Vagina (tissue), 2 donors: Measurements from ENCODE around the gene RRP8. TPM values are rescaled to one million over a fixed set of nuclear protein-coding genes. Genes with fewer than 3 reads are reported as not detected.

Experiments used
- DNase-seq, 2 donors: peaks; one replicate each; pipeline ENCODE4 v3.0.0-alpha.2; 2017; ENCODE audit errors: extremely low spot score in 2 of 2
- H3K27ac ChIP-seq: fragments of 200-600 bp; sonication (generic); one replicate; pipeline ENCODE4 v1.5.1; 2019
- H3K27me3 ChIP-seq: fragments of 200-600 bp; sonication (generic); one replicate; pipeline ENCODE4 v1.5.1; 2019
- H3K36me3 ChIP-seq, 2 donors: fragments of 200-600 bp; sonication (generic); one replicate each; pipeline ENCODE4 v1.5.1; 2017 to 2019
- H3K4me1 ChIP-seq: fragments of 200-600 bp; sonication (generic); one replicate; pipeline ENCODE4 v1.5.1; 2019
- H3K4me3 ChIP-seq, 2 donors: fragments of 200-600 bp; sonication (generic); 1 replicate in 1 of 2; 2 replicates in 1 of 2; pipeline ENCODE4 v1.5.1; 2016 to 2019
- H3K9me3 ChIP-seq: fragments of 200-600 bp; sonication (generic); one replicate; pipeline ENCODE4 v1.5.1; 2019
- POLR2A ChIP-seq, 2 donors: fragments of 450-650 bp; IDR thresholded peaks; one replicate each; pipeline ENCODE4 v1.6.1; 2017; ENCODE audit warnings: antibody characterized with exemption in 2 of 2, mild to moderate bottlenecking in 2 of 2, moderate library complexity in 2 of 2
- POLR2AphosphoS5 ChIP-seq, 2 donors: sonication (generic); formaldehyde crosslinking; IDR thresholded peaks; one replicate each; pipeline ENCODE4 v1.9.0; 2017; ENCODE audit warnings: antibody characterized with exemption in 2 of 2, mild to moderate bottlenecking in 2 of 2, low read depth in 1 of 2; ENCODE audit not compliant: insufficient read depth in 1 of 2
- intact Hi-C: fragments of 100-400 bp; cut with DNase I; formaldehyde crosslinking; loops from one replicate; pipeline ENCODE4 v1.15.1; 2023
- total RNA-seq: library from RNA; depleted of rRNA; stranded (reverse); fragments of >200 nt; gene quantifications from one replicate; pipeline ENCODE4 v1.2.3, GENCODE V29; 2016
- TF ChIP-seq, protein P1 (sequence below), 3 experiments: fragments of 450-650 bp in 2 of 3; fragments of 200-600 bp in 1 of 3; sonication (generic) in 1 of 3; IDR thresholded peaks; one replicate each; pipeline ENCODE4 v1.5.1; 2017 to 2019; ENCODE audit warnings: antibody characterized with exemption in 3 of 3, mild to moderate bottlenecking in 2 of 3, moderate library complexity in 2 of 3

Gene RRP8
- total RNA-seq, 1 donor from 2014 or later = 10.3 TPM

DNA sequence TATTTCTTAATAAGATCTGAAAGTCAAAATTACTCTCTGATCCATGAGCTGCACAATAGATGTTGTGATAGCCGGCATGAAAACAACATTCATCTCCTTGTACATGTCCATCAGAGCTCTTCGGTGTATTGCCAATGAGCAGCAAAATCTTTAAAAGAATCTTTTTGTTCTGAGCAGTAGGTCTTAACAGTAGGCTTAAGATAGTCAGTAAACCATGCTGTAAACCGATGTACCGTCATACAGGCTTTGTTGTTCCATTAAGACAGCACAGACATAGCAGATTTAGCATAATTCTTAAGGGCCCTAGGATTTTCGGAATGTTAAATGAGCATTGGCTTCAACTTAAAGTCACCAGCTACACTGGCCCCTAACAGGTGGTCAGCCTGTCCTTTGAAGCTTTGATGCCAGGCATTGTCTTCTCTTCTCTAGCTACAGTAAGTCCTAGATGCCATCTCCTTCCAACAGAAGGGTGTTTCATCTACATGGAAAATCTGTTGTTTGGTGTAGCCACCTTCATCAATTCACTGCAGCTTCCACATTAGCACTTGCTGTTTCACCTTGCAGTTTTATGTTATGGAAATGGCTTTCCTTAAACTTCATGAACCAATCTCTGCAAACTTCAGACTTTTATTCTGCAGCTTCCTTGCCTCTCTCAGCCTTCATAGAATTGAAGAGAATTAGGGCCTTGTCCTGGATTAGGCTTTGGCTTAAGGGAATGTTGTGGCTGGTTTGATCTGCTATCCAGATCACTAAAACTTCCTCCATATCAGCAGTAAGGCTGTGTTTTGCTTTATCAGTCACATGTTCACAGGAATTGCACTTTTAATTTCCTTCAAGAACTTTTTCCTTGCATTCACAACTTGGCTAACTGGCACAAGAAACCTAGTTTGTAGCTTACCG lies 28.4 kb downstream of the RRP8 start:
- intact Hi-C loops = no loop called here
- H3K36me3 ChIP-seq = no peaks in the 10 kb centered on the region
- no peak overlapping the region for H3K4me3 ChIP-seq
- peaks cover 21% of the 10 kb centered on the region for H3K4me1 ChIP-seq
- H3K27me3 ChIP-seq = no peaks in the 10 kb centered on the region
- no peaks in the 10 kb centered on the region for H3K9me3 ChIP-seq
- H3K27ac ChIP-seq = no peak overlapping the region
- no peak for TF ChIP-seq POLR2A (IDR thresholded peaks at IDR 0.05)
- TF ChIP-seq, protein P1, sequence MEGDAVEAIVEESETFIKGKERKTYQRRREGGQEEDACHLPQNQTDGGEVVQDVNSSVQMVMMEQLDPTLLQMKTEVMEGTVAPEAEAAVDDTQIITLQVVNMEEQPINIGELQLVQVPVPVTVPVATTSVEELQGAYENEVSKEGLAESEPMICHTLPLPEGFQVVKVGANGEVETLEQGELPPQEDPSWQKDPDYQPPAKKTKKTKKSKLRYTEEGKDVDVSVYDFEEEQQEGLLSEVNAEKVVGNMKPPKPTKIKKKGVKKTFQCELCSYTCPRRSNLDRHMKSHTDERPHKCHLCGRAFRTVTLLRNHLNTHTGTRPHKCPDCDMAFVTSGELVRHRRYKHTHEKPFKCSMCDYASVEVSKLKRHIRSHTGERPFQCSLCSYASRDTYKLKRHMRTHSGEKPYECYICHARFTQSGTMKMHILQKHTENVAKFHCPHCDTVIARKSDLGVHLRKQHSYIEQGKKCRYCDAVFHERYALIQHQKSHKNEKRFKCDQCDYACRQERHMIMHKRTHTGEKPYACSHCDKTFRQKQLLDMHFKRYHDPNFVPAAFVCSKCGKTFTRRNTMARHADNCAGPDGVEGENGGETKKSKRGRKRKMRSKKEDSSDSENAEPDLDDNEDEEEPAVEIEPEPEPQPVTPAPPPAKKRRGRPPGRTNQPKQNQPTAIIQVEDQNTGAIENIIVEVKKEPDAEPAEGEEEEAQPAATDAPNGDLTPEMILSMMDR (IDR thresholded peaks at IDR 0.05) = no peak
- TF ChIP-seq POLR2AphosphoS5 (IDR thresholded peaks at IDR 0.05; ENCODE audit: insufficient read depth in 1 of 2, low read depth in 1 of 2) = no peak
- DNase-seq = no peak

DNA sequence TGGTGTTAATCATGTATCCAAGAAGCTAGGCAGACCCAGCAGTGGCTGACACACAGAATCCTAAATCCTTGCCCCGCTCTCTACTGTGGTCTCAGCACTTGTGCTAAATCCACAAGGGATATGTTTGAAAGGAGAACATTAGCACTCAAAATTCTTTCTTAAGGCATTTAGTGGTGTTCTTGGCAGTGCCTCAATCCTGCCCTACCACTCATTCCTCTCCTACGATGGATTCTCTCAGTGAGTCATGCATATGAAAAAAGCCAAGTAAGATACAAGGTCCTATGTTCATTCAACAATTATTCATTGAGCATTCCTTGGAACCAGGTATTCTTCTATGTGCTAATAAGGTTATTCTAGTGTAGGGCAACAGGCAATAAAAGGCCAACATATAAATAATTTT lies 31.2 kb downstream of the RRP8 start:
- Histone ChIP-seq H3K9me3 (no peaks in the 10 kb centered on the region), H3K4me3 (no peak overlapping the region), H3K4me1 (peaks cover 20% of the 10 kb centered on the region), H3K36me3 (no peaks in the 10 kb centered on the region), H3K27ac (no peak overlapping the region), H3K27me3 (no peaks in the 10 kb centered on the region)
- TF ChIP-seq, protein P1 (IDR thresholded peaks at IDR 0.05) = no peak
- no peak for TF ChIP-seq POLR2A (IDR thresholded peaks at IDR 0.05)
- no peak for TF ChIP-seq POLR2AphosphoS5 (IDR thresholded peaks at IDR 0.05; ENCODE audit: insufficient read depth in 1 of 2, low read depth in 1 of 2)
- intact Hi-C loops = no loop called here
- no peak for DNase-seq

DNA sequence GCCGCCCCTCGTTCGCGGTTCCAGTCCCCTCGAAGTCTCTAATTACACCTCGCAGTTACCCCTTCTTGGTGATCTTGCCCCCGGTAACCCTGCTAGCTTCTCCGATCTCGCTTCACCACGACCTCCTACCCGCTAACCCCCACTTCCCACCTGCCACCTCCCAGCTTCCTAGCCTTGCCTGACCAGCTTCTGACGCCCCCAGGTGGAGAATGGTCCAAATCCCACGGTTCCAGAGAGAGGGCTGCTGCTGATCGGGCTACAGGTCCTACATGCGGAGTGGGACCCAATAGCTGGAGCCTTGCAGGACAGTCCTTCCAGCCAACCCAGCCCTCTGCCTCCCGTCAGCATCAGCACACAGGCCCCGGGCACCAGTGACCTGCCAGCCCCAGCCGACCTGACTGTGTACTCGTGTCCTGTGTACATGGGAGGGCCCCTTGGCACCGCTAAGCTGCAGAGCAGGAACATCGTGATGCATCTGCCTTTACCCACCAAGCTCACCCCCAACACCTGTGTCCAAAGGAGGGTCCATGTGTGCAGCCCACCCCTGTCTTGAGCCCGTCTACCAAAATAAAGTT lies 31.9 kb downstream of the RRP8 start:
- no peak for DNase-seq
- Histone ChIP-seq H3K9me3 (no peaks in the 10 kb centered on the region), H3K36me3 (no peaks in the 10 kb centered on the region), H3K4me3 (no peak overlapping the region), H3K27ac (no peak overlapping the region), H3K4me1 (peaks cover 13% of the 10 kb centered on the region), H3K27me3 (no peaks in the 10 kb centered on the region)
- TF ChIP-seq POLR2A (IDR thresholded peaks at IDR 0.05) = no peak
- no peak for TF ChIP-seq POLR2AphosphoS5 (IDR thresholded peaks at IDR 0.05; ENCODE audit: insufficient read depth in 1 of 2, low read depth in 1 of 2)
- TF ChIP-seq, protein P1 (IDR thresholded peaks at IDR 0.05) = no peak
- intact Hi-C loops = no loop called here

DNA sequence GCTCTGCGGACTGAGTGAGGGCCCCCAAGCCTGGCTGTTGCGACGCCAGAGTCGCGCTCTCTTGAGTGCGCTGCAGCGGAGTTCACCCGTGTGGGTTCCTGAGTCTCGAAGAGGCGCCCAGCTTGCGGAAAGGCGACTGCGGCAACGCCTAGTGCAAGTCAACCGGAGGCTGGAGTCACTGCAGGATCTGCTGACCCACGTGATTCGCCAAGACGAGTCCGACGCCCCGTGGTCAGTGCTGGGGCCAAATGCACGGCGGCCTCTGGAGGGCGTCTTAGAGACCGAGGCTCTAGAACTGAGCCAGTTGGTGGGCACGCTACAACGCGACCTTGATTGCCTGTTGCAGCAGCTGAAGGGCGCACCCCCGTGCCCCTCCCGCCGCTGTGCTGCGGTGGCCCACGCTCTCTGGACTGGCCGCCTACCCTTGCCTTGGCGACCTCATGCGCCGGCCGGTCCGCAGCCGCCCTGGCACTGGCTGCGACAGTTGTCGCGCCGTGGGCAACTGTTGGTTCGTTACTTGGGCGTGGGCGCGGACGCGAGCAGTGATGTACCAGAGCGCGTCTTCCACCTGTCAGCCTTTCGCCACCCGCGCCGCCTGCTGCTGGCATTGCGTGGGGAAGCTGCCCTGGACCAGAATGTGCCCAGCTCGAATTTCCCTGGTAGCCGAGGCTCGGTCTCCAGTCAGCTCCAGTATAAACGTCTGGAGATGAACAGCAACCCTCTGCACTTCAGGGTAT lies 32.6 kb downstream of the RRP8 start:
- no peak overlapping the region for H3K4me3 ChIP-seq
- DNase-seq = no peak
- no peaks in the 10 kb centered on the region for H3K27me3 ChIP-seq
- no peak for TF ChIP-seq POLR2A (IDR thresholded peaks at IDR 0.05)
- TF ChIP-seq POLR2AphosphoS5 (IDR thresholded peaks at IDR 0.05; ENCODE audit: insufficient read depth in 1 of 2, low read depth in 1 of 2) = no peak
- H3K27ac ChIP-seq = no peak overlapping the region
- intact Hi-C loops = no loop called here
- no peaks in the 10 kb centered on the region for H3K36me3 ChIP-seq
- H3K4me1 ChIP-seq = peaks cover 7% of the 10 kb centered on the region
- no peaks in the 10 kb centered on the region for H3K9me3 ChIP-seq

DNA sequence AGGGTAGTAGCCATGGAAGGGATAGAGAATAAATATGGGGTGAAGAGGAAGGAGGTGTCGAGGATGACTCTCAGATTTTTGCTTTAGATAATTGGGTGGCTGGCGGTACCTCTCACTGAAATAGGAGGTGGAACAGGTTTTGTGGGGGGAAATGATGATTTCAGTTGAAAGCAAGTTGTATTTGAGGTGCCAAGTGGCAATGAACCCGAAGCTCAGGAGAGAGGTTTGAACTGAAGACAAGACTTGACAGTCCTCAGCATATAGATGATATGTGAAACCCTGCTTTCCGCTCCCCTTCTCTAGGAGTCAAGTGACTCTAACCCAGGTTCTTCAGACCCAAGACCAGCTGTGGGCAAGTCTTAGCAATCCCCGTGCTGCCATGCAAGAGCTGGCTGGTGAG lies 33.7 kb downstream of the RRP8 start:
- Histone ChIP-seq H3K36me3 (no peaks in the 10 kb centered on the region), H3K27ac (no peak overlapping the region), H3K27me3 (no peaks in the 10 kb centered on the region), H3K4me1 (peaks cover 7% of the 10 kb centered on the region), H3K9me3 (no peaks in the 10 kb centered on the region), H3K4me3 (no peak overlapping the region)
- TF ChIP-seq, protein P1 (IDR thresholded peaks at IDR 0.05) = no peak
- TF ChIP-seq POLR2AphosphoS5 (IDR thresholded peaks at IDR 0.05; ENCODE audit: insufficient read depth in 1 of 2, low read depth in 1 of 2) = no peak
- no peak for TF ChIP-seq POLR2A (IDR thresholded peaks at IDR 0.05)
- intact Hi-C loops = no loop called here
- no peak for DNase-seq
